A549 (cell line): ENCODE measurements around the gene RPE. TPM values are rescaled to one million over a fixed set of nuclear protein-coding genes. Genes with fewer than 3 reads are reported as not detected.

Experiments
- ATAC-seq, 2 experiments: fragments of 200-7000 bp in 1 of 2; fragments of >200 bp in 1 of 2; cut with Nextera tagmentation in 1 of 2; cut with Tn5 transposase in 1 of 2; 3 replicates each; pipeline versions ENCODE4 v1.8.0 to v1.9.1; 2018 to 2020; ENCODE audit warnings: mild to moderate bottlenecking in 1 of 2, moderate library complexity in 1 of 2
- CTCF ChIA-PET: fragments of 300-600 bp; sonication (Branson Sonifier 250); formaldehyde crosslinking; extraction: SDS; loops from one replicate; lab custom pipeline; 2021; ENCODE audit warnings: antibody characterized with exemption, inconsistent platforms; lab: Yijun Ruan, JAX
- POLR2A ChIA-PET: fragments of 350-600 bp; formaldehyde crosslinking; extraction: SDS; loops from one replicate; lab custom pipeline; 2021; ENCODE audit warnings: antibody characterized with exemption, inconsistent platforms; lab: Yijun Ruan, JAX
- DNase-seq, 2 experiments: peaks; one replicate each; pipeline versions ENCODE4 v3.0.0 to v3.0.0-alpha.2; 2011 to 2016; ENCODE audit warnings: low read depth in 1 of 2, low spot score in 1 of 2
- FAIRE-seq: peaks from 2 replicates; lab custom pipeline; 2011; peaks lifted over from hg19 to GRCh38; lab: Jason Lieb, UNC
- H3K27ac ChIP-seq, 2 experiments: fragments of >200 bp; sonication (Bioruptor Twin); formaldehyde crosslinking; 3 replicates each; pipeline ENCODE4 v1.5.1; 2016 to 2017
- H3K4me1 ChIP-seq: fragments of >200 bp; sonication (Bioruptor Twin); formaldehyde crosslinking; 3 replicates; pipeline ENCODE4 v1.6.1; 2016
- H3K4me2 ChIP-seq: fragments of >200 bp; sonication (Bioruptor Twin); formaldehyde crosslinking; 3 replicates; pipeline ENCODE4 v1.6.1; 2016
- H3K4me3 ChIP-seq: fragments of >200 bp; sonication (Bioruptor Twin); formaldehyde crosslinking; 3 replicates; pipeline ENCODE4 v1.5.1; 2016
- H3K9me3 ChIP-seq: fragments of >200 bp; sonication (Bioruptor Twin); formaldehyde crosslinking; 3 replicates; pipeline ENCODE4 v1.6.1; 2016
- BCL3 ChIP-seq: fragments of >200 bp; sonication (Bioruptor Twin); formaldehyde crosslinking; IDR thresholded peaks from 3 replicates; pipeline ENCODE4 v1.6.1; 2016
- CEBPB ChIP-seq, 2 experiments: fragments of >200 bp in 1 of 2; sonication (Bioruptor Twin) in 1 of 2; formaldehyde crosslinking in 1 of 2; IDR thresholded peaks; 2 replicates each; pipeline ENCODE4 v1.6.1; 2012 to 2016
- CHD2 ChIP-seq: fragments of 150-350 bp; IDR thresholded peaks from 2 replicates; pipeline ENCODE4 v1.6.1; 2014; ENCODE audit warnings: low read length; ENCODE audit not compliant: partially characterized antibody
- CTCF ChIP-seq: fragments of >200 bp; sonication (Bioruptor Twin); formaldehyde crosslinking; IDR thresholded peaks from 3 replicates; pipeline ENCODE4 v1.5.1; 2016
- EHF ChIP-seq: fragments of 250-450 bp; sonication (Bioruptor Pico); IDR thresholded peaks from 2 replicates; pipeline ENCODE4 v1.5.0; 2020; ENCODE audit warnings: mild to moderate bottlenecking
- EHMT2 ChIP-seq: fragments of 200-600 bp; sonication (generic); IDR thresholded peaks from 2 replicates; pipeline ENCODE4 v1.6.1; 2016; ENCODE audit warnings: antibody characterized with exemption, low read depth, mild to moderate bottlenecking, moderate library complexity
- ELK1 ChIP-seq: fragments of 150-350 bp; IDR thresholded peaks from 2 replicates; pipeline ENCODE4 v1.6.1; 2014; ENCODE audit warnings: low read depth, mild to moderate bottlenecking, low read length
- FOSB ChIP-seq: fragments of 250-450 bp; sonication (Bioruptor Pico); IDR thresholded peaks from 2 replicates; pipeline ENCODE4 v1.5.0; 2020; ENCODE audit warnings: mild to moderate bottlenecking, moderate library complexity
- GATA3 ChIP-seq: IDR thresholded peaks from 2 replicates; pipeline ENCODE4 v1.6.1; 2012; ENCODE audit warnings: borderline replicate concordance
- HEYL ChIP-seq: fragments of 250-450 bp; sonication (Bioruptor Pico); IDR thresholded peaks from 2 replicates; pipeline ENCODE4 v1.8.0; 2021; ENCODE audit warnings: mild to moderate bottlenecking, moderate library complexity
- HMGXB4 ChIP-seq: fragments of 250-450 bp; sonication (Bioruptor Pico); IDR thresholded peaks from 2 replicates; pipeline ENCODE4 v1.5.0; 2021; ENCODE audit warnings: mild to moderate bottlenecking, moderate library complexity, borderline replicate concordance
- HOXA7 ChIP-seq: fragments of 250-450 bp; sonication (Bioruptor Pico); IDR thresholded peaks from 2 replicates; pipeline ENCODE4 v1.5.0; 2020; ENCODE audit warnings: mild to moderate bottlenecking, moderate library complexity
- JUN ChIP-seq, 2 experiments: fragments of >200 bp; sonication (Bioruptor Twin); formaldehyde crosslinking; IDR thresholded peaks; 2 replicates in 1 of 2; 3 replicates in 1 of 2; pipeline ENCODE4 v1.6.1; 2016 to 2017
- JUNB ChIP-seq: fragments of >200 bp; sonication (Bioruptor Twin); formaldehyde crosslinking; IDR thresholded peaks from 2 replicates; pipeline ENCODE4 v1.6.1; 2016
- KDM1A ChIP-seq: fragments of 200-600 bp; sonication (generic); IDR thresholded peaks from 2 replicates; pipeline ENCODE4 v1.6.1; 2016; ENCODE audit warnings: low read depth, mild to moderate bottlenecking
- NFE2L2 ChIP-seq: fragments of 150-350 bp; conservative IDR thresholded peaks from 2 replicates; pipeline ENCODE4 v1.6.1; 2014; ENCODE audit warnings: low read length
- NPAS2 ChIP-seq: fragments of 250-450 bp; sonication (Bioruptor Pico); IDR thresholded peaks from 2 replicates; pipeline ENCODE4 v1.8.0; 2022; ENCODE audit warnings: mild to moderate bottlenecking, moderate library complexity, borderline replicate concordance
- PHF8 ChIP-seq: fragments of 200-600 bp; sonication (generic); IDR thresholded peaks from 2 replicates; pipeline ENCODE4 v1.6.1; 2016; ENCODE audit warnings: low read depth, mild to moderate bottlenecking, antibody characterized with exemption, moderate library complexity, borderline replicate concordance
- POLR2AphosphoS2 ChIP-seq: conservative IDR thresholded peaks from 2 replicates; pipeline ENCODE4 v1.6.1; 2012; ENCODE audit warnings: low read length, improper control_type of control experiment, inconsistent platforms
- RARB ChIP-seq: fragments of 250-450 bp; sonication (Bioruptor Pico); IDR thresholded peaks from 2 replicates; pipeline ENCODE4 v1.8.0; 2021; ENCODE audit warnings: mild to moderate bottlenecking, moderate library complexity
- RCOR1 ChIP-seq: fragments of 150-350 bp; IDR thresholded peaks from 2 replicates; pipeline ENCODE4 v1.6.1; 2014; ENCODE audit warnings: antibody characterized with exemption, low read length, low read depth
- REST ChIP-seq: fragments of 200-600 bp; sonication (generic); IDR thresholded peaks from 2 replicates; pipeline ENCODE4 v1.6.1; 2016; ENCODE audit warnings: antibody characterized with exemption, mild to moderate bottlenecking, moderate library complexity
- SMC3 ChIP-seq: fragments of >200 bp; sonication (Bioruptor Twin); formaldehyde crosslinking; IDR thresholded peaks from 3 replicates; pipeline ENCODE4 v1.6.1; 2018; ENCODE audit warnings: inconsistent platforms
- TFCP2L1 ChIP-seq: fragments of 250-450 bp; sonication (Bioruptor Pico); IDR thresholded peaks from 2 replicates; pipeline ENCODE4 v1.5.0; 2021; ENCODE audit warnings: mild to moderate bottlenecking
- ZNF302 ChIP-seq: fragments of 250-450 bp; sonication (Bioruptor Pico); IDR thresholded peaks from 2 replicates; pipeline ENCODE4 v1.9.0; 2021; ENCODE audit warnings: inconsistent platforms, mild to moderate bottlenecking, moderate library complexity
- ZSCAN20 ChIP-seq: fragments of 250-450 bp; sonication (Bioruptor Pico); IDR thresholded peaks from 2 replicates; pipeline ENCODE4 v1.8.0; 2022; ENCODE audit warnings: mild to moderate bottlenecking, moderate library complexity
- WGBS: methylation state at CpG from one replicate; pipeline ENCODE4 v1.1.6; 2017; ENCODE audit errors: missing lambda C conversion rate; 5-methylcytosine and 5-hydroxymethylcytosine counted together
- polyA plus RNA-seq, 4 experiments: library from polyadenylated mRNA; depleted of rRNA in 3 of 4; stranded (reverse); fragments of >200 nt; fragmentation: RNase III in 1 of 4; extraction: RNeasy Plus Mini Kit Qiagen cat#74134 plus additional on column Dnase treatment in 1 of 4; gene quantifications; 2 replicates in 3 of 4; 3 replicates in 1 of 4; pipeline ENCODE4 v1.2.3, GENCODE V29; 2011 to 2017

The RPE gene
- polyA plus RNA-seq, 2 of the 4 experiments (the other 2 are of a cell fraction): 81.5 to 118 TPM

- no peak for TF ChIP-seq ELK1
- TF ChIP-seq GATA3: no peak
- TF ChIP-seq BCL3: no peak
- no peak for TF ChIP-seq CEBPB (IDR thresholded peaks at IDR 0.05)
- TF ChIP-seq NFE2L2: no peak
- TF ChIP-seq RARB (CRISPR knock-in tag): no peak
- TF ChIP-seq EHMT2: no peak
- no peak for TF ChIP-seq CTCF
- TF ChIP-seq EHF: no peak
Observed at GRCh38 chr2:210009896-210010295, 7.5 kb downstream of the RPE start (continued).

GRCh38 chr2:210020138-210020537, 17.7 kb downstream of the RPE start:
- 84% methylated on average over 1 of the region's 1 CpG for WGBS
- Histone ChIP-seq H3K4me3 (no peak overlapping the region), H3K27ac (no peak overlapping the region), H3K9me3 (no peaks in the 10 kb centered on the region), H3K4me1 (no peaks in the 10 kb centered on the region), H3K4me2 (no peak overlapping the region)
- FAIRE-seq: no peak
- CTCF ChIA-PET: no interaction called here
- no peak for TF ChIP-seq KDM1A
- TF ChIP-seq EHF: no peak
- TF ChIP-seq HEYL (CRISPR knock-in tag): no peak
- no peak for TF ChIP-seq JUNB
- no peak for TF ChIP-seq JUN (IDR thresholded peaks at IDR 0.05)
- no peak for TF ChIP-seq SMC3
- TF ChIP-seq REST: no peak
- TF ChIP-seq POLR2AphosphoS2: no peak
- no peak for TF ChIP-seq NPAS2 (CRISPR knock-in tag)
- POLR2A ChIA-PET: no interaction called here
- DNase-seq: no peak
- no peak for ATAC-seq

GRCh38 chr2:210022824-210023223, 20.4 kb downstream of the RPE start:
- ATAC-seq (no peak), FAIRE-seq (no peak), DNase-seq (no peak)
- H3K4me1 ChIP-seq: no peaks in the 10 kb centered on the region
- no peak overlapping the region for H3K4me2 ChIP-seq
- POLR2A ChIA-PET: no interaction called here
- no peak overlapping the region for H3K4me3 ChIP-seq
- CTCF ChIA-PET: no interaction called here
- H3K9me3 ChIP-seq: no peaks in the 10 kb centered on the region
- no peak overlapping the region for H3K27ac ChIP-seq
- 96% methylated on average over 3 of the region's 3 CpGs for WGBS
- no peak for TF ChIP-seq POLR2AphosphoS2
- TF ChIP-seq ELK1: no peak
- TF ChIP-seq HMGXB4 (CRISPR knock-in tag): no peak
- no peak for TF ChIP-seq ZNF302 (CRISPR knock-in tag)
- TF ChIP-seq NFE2L2: no peak
- no peak for TF ChIP-seq CHD2
- no peak for TF ChIP-seq ZSCAN20 (CRISPR knock-in tag)
- no peak for TF ChIP-seq HOXA7 (CRISPR knock-in tag)
- no peak for TF ChIP-seq TFCP2L1 (CRISPR knock-in tag)
- no peak for TF ChIP-seq CEBPB (IDR thresholded peaks at IDR 0.05)
- no peak for TF ChIP-seq FOSB
- TF ChIP-seq RCOR1: no peak
- no peak for TF ChIP-seq JUNB
- TF ChIP-seq PHF8: no peak
